HG03571 (cell line): ENCODE measurements around the gene ZNF501.
A peak's percentile ranks its signal among the peaks of the same experiment; 100 is the strongest.

ENCODE experiments used
- ATAC-seq: cut with Tn5 transposase; IDR thresholded peaks from one replicate; pipeline ENCODE4 v1.9.1; 2021; ENCODE audit not compliant: unreplicated experiment

The ZNF501 gene

DNA sequence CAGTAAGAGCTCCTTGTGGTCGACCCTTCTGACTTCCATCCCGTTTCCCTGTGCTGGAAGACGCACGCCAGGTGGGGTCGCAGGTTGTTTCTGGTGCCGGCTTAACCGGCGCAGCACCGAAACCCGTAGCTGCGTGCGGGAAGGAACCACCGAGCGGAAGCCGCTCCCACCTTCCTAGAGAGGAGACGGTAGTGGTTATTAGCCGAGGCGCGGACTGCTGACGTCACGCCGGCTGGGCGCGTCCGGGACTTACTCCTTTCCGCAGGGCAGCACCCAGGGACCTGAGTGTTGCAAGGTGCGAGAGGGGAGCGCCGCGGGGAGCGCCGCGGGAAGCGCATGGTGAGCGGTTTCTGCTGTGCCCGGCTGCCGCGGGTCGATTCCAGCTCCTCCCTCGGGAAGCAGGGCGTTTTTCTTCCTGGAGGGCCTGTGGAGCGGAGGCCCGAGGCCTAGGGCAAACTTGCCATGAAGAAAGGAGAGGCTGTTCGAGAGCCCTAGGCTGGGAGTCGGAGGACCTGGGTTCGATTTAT is at the start of gene ZNF501:
ZNF501 (plus strand) TSS at position 252 of the 527 bp plus-strand sequence. CDS start 4,787 bp downstream, outside the sequence.
- ATAC-seq: peak; percentile 88

DNA sequence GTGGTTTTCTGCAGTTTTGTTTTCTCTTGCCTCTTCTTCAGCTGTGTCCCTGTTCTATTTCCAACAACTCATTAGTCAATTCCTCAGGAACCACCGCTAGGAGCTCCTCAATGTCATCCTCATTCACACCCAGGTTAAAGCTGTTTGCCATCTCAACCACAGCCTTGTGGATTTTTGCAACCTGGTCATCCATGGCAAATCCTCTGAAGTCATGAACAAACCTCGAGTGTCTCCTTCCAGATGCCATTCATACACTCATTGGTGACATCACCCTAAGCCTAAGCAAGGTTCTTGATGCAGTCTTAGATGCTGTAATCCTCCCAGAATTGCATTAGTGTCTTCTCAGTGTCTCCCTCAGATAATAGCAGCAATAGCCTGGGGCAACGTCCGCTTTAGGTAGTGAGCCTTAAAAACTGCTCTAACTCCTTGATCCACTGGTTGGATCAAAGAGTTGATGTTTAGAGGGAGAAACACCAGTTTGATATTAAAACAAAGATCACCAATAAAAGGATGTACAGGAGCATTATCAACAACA is 48.4 kb upstream of the ZNF501 start:
- no peak for ATAC-seq

DNA sequence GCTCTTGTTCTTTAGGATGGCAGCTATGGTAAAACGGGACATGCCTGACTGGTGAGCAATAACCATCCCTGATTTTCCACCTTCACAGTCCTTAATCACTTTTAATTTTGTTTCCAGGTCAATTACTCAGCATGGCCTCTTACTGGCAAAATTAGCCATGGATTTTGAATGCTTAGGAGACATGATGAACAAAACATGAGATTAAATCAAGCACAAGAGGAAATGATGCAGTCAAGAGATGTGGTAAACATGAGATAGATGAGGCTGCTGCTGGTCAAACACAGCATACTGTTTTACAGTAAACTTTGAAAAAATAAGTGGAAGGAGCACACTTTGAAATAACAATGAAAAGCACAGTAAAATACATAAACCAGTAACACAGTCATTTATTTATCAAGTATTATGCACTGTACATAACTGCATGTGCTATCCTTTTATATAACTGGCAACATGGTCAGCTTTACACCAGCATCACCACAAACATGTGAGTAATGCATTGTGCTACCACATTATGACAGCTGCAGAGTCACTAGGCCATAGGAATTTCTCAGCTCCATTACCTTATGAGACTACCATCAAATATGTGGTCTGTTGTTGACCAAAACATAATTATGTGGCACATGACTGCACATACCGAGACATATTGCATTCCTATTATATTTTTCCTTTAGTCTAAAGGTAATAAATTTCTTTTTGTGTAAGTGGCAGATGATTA is 47.1 kb upstream of the ZNF501 start:
- no peak for ATAC-seq

DNA sequence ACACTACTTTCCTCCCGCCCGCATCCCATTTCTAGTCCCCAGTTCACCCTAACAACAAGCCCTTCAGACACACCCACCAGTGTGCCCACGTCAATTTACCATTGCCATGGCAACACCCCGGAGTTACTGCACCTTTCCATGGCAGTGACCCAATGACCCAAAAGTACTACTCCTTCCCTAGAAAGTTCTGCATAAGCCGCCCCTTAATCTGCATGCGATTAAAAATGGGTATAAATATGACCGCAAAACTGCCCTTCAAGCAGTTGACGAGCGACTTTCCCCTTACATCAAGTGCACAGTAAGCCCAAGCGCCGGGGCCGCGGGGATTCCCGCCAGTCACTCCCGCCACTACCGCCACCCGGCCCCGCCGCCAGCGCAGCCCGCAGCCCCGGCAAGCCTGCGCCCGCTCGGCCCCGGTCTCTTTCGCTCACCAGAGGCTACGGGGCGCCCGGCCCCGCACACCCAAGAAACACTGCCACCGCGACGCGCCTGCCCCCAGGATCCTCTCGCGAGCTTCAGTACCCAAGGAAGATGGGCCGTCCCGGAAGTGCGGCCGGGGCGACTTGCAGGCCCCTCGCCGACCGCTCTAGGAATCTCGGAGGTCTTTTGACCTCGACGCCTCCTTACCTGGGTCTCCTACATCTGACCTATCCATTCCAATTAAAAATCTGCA is 44.2 kb upstream of the ZNF501 start:
- no peak for ATAC-seq

DNA sequence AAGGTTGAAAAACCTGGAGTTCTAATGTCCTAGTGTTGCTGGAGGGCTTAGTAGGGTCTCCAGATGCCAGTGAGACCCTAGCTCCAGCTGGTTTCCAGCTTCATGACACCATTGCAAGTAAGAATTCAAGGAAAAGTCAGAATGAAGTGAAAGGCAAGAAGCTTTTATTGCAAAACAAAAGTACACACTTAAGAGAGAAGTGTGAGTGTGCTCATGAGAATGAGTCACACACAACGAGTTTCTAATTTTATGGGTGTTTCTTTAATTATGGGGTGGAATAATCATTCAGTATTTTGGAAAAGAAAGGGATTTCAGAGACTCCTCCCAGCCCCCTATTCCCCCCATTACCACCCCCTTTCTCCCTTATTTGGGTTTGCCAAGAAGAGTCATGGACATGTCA is 41.5 kb upstream of the ZNF501 start:
- no peak for ATAC-seq

DNA sequence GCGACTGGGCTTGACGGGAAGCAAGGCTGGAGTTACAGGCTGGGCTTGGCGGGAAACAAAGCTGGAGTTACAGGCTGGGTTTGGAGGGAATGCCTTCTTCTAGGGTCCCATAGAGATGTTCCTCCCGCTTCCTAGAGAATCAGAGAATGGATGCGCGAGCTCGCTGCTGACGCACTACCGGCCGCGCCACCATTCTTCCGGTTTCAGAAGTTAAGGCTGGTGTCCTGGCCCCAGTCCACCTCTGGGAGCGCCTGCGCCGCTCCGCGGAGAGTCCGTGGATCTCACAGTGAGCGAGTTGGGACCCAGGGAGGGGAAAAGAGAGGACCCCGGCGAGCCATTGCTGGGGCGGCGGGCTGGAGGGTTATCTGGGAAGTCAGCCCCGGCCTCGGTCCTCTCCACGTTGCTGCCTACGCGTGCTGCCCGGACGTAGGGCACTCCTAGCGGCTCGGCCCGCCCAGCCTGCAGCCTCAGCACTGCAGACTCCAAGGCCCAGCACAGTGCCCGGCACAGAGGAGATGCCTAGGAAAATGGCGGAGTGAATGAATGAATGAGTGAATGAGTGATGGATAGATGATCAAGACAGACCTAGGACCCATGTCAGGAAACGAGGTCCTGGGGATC is 16.9 kb upstream of the ZNF501 start, which contains the start of gene ZNF502:
ZNF502 (plus strand) TSS at position 206 of the 621 bp plus-strand sequence. CDS start 7,602 bp downstream, outside the sequence.
- ATAC-seq: no peak

DNA sequence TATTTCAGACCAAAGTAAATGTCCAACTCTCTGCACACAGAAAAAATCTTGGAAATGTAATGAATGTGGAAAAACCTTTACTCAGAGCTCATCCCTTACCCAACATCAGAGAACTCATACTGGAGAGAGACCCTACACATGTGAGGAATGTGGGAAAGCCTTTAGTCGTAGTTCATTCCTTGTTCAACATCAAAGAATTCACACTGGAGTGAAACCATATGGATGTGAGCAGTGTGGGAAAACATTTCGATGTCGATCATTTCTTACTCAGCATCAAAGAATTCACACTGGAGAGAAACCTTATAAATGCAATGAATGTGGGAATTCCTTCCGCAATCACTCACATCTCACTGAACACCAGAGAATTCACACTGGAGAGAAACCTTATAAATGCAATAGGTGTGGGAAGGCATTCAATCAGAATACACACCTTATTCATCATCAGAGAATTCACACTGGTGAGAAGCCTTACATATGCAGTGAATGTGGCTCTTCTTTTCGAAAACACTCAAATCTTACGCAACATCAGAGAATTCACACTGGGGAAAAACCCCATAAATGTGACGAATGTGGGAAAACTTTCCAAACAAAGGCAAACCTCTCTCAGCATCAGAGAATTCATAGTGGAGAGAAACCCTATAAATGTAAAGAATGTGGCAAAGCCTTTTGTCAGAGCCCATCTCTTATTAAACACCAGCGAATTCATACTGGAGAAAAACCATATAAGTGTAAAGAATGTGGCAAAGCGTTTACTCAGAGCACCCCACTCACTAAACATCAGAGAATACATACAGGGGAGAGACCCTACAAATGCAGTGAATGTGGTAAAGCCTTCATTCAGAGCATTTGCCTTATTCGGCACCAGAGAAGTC is 8.0 kb upstream of the ZNF501 start:
- ATAC-seq: no peak

DNA sequence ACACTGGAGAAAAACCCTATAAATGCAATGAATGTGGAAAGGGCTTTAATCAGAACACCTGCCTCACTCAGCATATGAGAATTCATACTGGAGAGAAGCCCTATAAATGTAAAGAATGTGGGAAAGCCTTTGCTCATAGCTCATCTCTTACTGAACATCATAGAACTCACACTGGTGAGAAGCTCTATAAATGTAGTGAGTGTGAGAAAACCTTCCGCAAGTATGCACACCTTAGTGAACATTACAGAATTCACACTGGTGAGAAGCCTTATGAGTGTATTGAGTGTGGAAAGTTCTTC is 7.4 kb upstream of the ZNF501 start:
- no peak for ATAC-seq

DNA sequence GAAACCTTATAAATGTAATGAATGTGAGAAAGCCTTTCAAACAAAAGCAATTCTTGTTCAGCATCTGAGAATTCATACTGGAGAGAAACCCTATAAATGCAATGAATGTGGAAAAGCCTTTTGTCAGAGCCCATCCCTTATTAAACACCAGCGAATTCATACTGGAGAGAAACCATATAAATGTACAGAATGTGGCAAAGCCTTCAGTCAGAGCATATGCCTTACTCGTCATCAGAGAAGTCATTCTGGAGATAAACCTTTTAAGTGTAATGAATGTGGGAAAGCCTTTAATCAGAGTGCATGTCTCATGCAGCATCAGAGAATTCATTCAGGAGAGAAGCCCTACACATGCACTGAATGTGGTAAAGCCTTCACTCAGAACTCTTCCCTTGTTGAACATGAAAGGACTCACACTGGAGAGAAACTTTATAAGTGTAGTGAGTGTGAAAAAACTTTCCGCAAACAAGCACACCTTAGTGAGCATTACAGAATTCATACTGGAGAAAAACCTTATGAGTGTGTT is 5.3 kb downstream of the ZNF501 start:
- ATAC-seq: no peak

DNA sequence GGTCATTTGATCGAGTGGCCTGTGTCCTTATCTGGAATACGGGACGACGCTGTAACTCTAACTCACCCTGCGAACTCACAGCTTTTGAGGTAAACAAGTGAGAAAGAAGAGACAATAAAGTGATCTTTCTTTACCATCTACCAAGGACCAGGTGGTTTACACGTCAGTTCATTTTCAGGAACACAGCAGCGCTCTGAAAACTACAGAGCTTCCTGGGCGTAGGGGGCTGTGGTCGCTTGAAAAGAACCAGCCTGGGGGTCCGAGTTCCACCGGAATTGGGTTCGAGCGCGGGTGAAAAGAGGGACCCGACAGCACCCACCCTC is 31.6 kb downstream of the ZNF501 start:
- no peak for ATAC-seq

DNA sequence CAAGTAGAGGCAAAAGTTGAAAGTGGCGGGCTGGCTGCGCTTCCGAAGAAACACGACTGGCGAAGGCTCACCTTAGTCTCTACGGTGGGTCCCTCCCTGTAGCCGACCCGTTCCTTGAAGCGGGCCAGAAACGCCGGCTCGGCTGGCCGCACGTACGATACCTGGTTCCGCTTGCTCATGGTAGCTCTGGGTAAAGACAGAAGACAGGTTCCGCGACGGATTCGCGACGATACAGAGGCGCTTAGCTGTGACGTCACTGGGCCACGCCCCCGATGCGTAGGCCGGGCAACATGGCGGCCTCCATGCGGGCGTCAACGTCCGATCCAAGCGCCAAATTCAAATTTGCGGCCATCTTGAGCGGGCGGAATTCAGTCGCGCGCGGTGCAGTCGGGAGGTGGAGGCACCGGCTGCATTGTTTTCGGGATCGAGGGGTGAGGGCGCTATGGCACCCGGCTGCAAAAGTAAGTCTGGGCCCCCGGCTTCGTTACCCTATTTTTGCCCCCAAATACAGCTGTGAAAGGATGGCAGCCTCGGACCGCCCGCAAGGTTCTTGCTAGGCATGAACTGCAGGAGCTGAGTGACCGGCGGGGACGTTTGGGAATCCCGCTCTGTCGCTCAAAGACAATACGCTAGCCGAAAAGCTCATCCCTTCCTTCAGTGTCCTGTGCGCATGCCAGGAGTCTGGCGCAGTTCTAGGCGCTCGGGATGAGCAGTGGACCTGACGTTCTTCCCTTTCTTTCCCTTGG is 32.2 kb downstream of the ZNF501 start, which contains the start of the genes KIAA1143 and KIF15:
KIAA1143 (minus strand) TSS at position 196 of the 746 bp plus-strand sequence; CDS start at position 179, 17 bp downstream.
KIF15 (plus strand) TSS at position 371 of the 746 bp plus-strand sequence; CDS start at position 443, 72 bp downstream.
- ATAC-seq: peak; percentile 89

DNA sequence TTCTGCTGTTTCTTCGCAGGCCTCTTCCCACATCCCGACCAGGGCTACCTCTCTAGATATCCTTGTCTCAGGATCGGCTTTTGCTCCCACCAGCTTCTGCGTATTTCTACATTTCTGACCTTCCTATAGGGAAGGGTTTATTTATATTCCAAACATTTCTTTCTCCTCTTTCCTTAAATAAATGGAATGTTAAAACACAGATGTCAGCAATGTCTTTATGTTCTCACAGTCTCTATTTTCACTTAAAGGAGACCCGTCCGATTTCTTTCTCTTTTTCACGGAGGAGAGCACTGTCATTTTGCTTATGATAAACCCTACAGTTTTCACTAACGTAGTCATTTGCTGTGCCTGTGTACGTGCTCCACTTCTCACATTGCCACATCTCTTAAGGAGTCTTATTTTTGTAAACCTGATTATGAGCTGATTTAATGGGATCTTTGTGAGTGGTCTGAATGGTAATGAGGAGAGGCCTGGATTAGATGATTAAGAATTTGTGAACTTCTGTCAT is 32.8 kb downstream of the ZNF501 start:
- no peak for ATAC-seq

DNA sequence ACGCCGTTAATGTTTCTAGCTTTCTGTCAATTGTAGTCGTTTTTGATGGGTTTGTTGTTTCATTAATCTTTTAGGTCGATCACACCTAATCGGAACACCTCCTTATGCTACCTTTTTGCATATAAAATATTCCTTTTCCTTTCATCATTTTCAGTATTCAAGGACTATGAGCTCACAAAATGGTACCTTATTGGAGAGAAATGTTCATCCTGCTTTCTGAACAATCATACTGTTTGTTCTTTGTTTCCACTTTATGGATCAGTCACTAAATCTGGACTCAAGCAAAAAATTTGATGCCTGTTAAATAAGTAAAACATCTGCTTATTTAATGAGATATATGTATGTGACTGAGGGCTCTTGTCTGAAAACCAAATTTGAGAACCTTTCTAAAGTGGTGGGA is 33.3 kb downstream of the ZNF501 start:
- no peak for ATAC-seq

DNA sequence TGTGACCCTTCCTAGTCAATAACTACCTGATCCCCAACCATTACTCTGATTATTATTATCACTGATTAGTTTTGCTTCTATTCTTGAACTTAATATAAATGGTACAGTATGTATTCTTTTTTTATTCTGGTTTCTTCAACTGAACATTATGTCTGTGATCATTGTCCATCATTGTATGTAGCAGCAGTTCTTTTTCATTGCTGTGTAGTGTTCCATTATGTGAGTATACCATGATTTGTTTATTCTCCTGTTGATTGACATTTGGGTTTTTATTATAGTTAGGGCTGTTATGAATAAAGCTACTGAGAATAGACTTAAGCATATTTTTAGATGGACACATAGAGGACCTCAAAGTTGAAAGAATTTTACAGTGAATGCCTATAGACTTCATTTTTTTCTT is 34.8 kb downstream of the ZNF501 start:
- ATAC-seq: no peak

DNA sequence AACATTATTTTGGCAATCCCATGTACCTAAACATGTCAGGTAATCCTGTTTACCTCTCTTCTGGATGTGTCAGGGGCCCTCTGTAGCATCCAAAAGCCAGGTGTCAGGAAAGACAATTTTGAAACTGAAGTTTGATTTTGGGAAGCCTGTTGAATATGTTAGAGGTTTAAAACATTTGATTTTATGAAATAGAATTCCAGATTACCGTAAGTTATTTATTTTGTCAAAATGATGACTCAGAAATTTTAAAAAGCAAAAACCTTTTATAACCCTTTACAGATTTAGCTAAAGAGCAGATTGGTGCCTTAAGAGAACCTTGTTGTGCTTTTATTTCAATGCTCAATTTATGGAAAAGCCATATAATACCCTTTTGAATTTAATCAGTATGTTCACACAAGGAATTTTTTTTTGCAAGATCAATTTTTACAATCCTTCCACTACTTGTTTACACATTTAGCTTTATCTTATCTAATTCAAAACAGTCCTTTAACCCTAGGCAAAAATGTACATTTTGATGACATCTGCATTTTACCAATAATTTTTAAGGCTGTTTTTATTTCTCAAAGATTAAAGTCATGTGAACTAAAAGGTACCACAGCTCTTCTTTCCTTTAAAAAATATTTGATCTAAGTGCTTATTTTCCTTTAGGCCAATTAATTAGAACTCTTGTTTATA is 42.1 kb downstream of the ZNF501 start:
- ATAC-seq: no peak

DNA sequence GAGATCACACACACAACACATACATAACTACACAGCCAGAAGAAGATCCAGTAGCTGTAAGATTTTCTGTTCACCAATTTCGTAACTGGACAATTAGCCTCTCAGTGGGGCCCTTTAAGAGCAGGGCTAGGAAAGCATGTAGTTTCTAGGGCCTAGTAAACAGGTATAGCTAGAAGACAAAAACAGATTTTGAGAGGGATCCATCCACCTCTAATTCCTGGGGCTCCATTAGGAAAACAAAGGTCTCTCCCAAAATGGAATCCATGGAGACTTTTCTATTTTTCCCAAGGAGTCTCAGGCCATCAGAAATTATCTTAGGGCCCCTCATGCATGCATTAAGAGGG is 42.6 kb downstream of the ZNF501 start:
- ATAC-seq: no peak

DNA sequence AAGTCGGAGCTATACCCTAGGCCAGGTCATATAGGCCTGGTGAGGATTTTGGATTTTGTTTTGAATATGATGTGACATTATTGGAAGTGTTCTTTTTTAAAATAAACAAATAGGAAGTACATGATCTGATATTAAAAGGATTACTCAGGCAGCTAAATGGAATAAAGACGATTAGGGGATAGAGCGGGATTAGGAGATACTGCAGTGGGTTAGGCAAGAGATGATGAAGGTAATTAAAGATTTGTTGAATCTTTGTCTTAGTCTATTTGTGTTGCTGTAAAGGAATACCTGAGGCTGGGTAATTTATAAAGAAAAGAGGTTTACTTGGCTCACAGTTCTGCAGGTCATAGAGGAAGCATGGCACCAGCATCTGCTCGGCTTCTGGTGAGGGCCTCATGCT is 53.5 kb downstream of the ZNF501 start:
- ATAC-seq: no peak
